ENCODE data around the gene NLK.
A peak's percentile ranks its signal among the peaks of the same experiment; 100 is the strongest.

Gene NLK

GRCh38 chr17:28041068-28041843, 1.2 kb upstream of the NLK start:
- peak; percentile 100 for DNase-seq

GRCh38 chr17:28041844-28042656, 427 bp upstream of the NLK start:
- DNase-seq: peak; percentile 37

GRCh38 chr17:28042721-28043291, 329 bp downstream of the NLK start:
- no peak for DNase-seq

- no peak for DNase-seq
Measured at GRCh38 chr17:28043296-28043695, 819 bp downstream of the NLK start.

GRCh38 chr17:28043741-28044140, 1.3 kb downstream of the NLK start:
- DNase-seq: no peak

GRCh38 chr17:28045304-28045703, 2.8 kb downstream of the NLK start:
- no peak for DNase-seq

- no peak for DNase-seq
Measured at GRCh38 chr17:28046034-28046825, 3.8 kb downstream of the NLK start.

- no peak for DNase-seq
Measured at GRCh38 chr17:28047806-28048205, 5.3 kb downstream of the NLK start.

GRCh38 chr17:28049071-28049470, 6.6 kb downstream of the NLK start:
- no peak for DNase-seq

GRCh38 chr17:28053044-28053670, 10.7 kb downstream of the NLK start:
- DNase-seq: no peak

GRCh38 chr17:28053725-28054124, 11.2 kb downstream of the NLK start:
- DNase-seq: no peak

- no peak for DNase-seq
Measured at GRCh38 chr17:28055546-28056275, 13.2 kb downstream of the NLK start.

GRCh38 chr17:28056276-28056620, 13.8 kb downstream of the NLK start:
- DNase-seq: no peak

- no peak for DNase-seq
Measured at GRCh38 chr17:28057731-28058246, 15.3 kb downstream of the NLK start.

GRCh38 chr17:28059675-28060074, 17.2 kb downstream of the NLK start:
- no peak for DNase-seq

GRCh38 chr17:28065706-28066105, 23.2 kb downstream of the NLK start:
- no peak for DNase-seq

- DNase-seq: no peak
Measured at GRCh38 chr17:28069061-28069460, 26.6 kb downstream of the NLK start.

- DNase-seq: no peak
Measured at GRCh38 chr17:28071179-28071578, 28.7 kb downstream of the NLK start.

GRCh38 chr17:28071891-28072606, 29.6 kb downstream of the NLK start:
- DNase-seq: no peak

GRCh38 chr17:28072936-28073533, 30.6 kb downstream of the NLK start:
- no peak for DNase-seq

- no peak for DNase-seq
Measured at GRCh38 chr17:28074010-28074409, 31.5 kb downstream of the NLK start.

Data from DMS79 treated with DMSO at 0.1 percent for 48 hours (cell line).